ENCODE results near the gene GEN1.

DNA sequence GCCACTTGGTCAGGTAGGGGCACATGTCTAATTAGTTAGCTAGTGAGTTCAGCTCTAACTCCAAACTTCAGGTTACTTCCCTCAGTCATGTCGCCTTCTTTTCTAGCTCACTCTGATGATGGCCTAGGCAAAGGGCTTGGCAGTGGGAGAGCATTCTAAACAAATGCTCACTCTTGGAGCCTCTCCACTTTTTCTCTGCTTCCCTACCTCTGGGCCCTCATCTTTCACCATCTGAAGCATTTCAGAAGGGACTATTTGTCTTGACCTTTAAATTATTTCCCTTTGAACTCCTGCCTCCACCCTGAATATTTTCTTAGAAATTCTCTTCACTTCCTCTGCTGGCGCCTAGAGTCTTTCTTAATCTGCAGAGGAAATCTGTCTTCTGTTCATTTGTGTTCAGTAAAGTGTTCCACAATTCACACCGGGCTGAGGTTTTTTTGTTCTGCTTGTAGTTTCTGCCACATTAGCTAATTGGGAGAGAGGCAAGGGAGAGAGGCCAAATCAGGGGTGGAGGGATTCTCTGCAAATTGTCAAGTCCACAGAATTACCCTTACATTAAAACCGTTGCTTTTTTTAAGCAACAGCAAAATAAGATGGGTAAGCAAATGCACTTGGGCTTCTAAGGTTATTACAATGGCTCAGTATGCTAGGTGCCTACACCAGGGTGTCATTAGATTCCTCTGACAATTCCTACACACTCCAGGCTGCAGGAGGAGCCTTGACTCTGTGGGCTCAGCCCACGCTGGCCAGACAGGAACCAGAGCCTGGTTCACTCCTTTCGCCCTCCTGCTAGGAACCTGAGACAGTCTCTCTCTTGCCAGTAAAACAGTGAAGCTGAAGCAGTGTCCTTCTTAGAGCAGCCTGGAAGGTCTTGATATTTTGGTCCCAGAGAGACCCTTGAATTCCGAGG lies 67.9 kb downstream of the GEN1 start:
- TF ChIP-seq CTCF (IDR thresholded peaks at IDR 0.05) (no peak), EZH2 (IDR thresholded peaks at IDR 0.05; ENCODE audit: borderline replicate concordance, insufficient read depth, low read depth, low read length, poor library complexity, severe bottlenecking) (no peak)

Measured in B cell (primary cell).